GM06990 (cell line): ENCODE results near the gene YJU2.

ENCODE experiments used
- DNase-seq: peaks from one replicate; pipeline ENCODE4 v3.0.0-alpha.2; 2011; ENCODE audit not compliant: insufficient read length; ENCODE audit errors: extremely low read depth
- H3K27me3 ChIP-seq: replicated peaks from 2 replicates; pipeline ENCODE4 v1.6.0; 2011; ENCODE audit warnings: low read length; ENCODE audit not compliant: control insufficient read depth, insufficient read depth
- H3K36me3 ChIP-seq: 2 replicates; pipeline ENCODE4 v1.5.1; 2011; ENCODE audit warnings: low read length; ENCODE audit not compliant: control insufficient read depth, insufficient read depth
- H3K4me3 ChIP-seq: replicated peaks from 2 replicates; pipeline ENCODE4 v1.5.1; 2011; ENCODE audit warnings: low read depth, mild to moderate bottlenecking, control low read depth, low read length
- CTCF ChIP-seq: IDR thresholded peaks from 2 replicates; pipeline ENCODE4 v1.5.1; 2011; ENCODE audit warnings: low read length, control low read depth, mild to moderate bottlenecking, inconsistent platforms; ENCODE audit not compliant: insufficient read depth, poor library complexity, severe bottlenecking

Gene YJU2

GRCh38 chr19:4298810-4299550, 52.1 kb downstream of the YJU2 start:
- no peak for TF ChIP-seq CTCF
- DNase-seq = no peak
- Histone ChIP-seq H3K4me3 (no peak overlapping the region), H3K27me3 (no peaks in the 10 kb centered on the region; the same call in 1 of the 2 replicates), H3K36me3 (no peaks in the 10 kb centered on the region)

GRCh38 chr19:4300589-4300988, 53.7 kb downstream of the YJU2 start:
- Histone ChIP-seq H3K36me3 (no peaks in the 10 kb centered on the region), H3K4me3 (no peak overlapping the region), H3K27me3 (no peaks in the 10 kb centered on the region; the same call in 1 of the 2 replicates)
- TF ChIP-seq CTCF = no peak
- DNase-seq = no peak

- Histone ChIP-seq H3K36me3 (no peaks in the 10 kb centered on the region), H3K4me3 (no peak overlapping the region), H3K27me3 (no peaks in the 10 kb centered on the region)
- TF ChIP-seq CTCF = no peak
- no peak for DNase-seq
Measured at GRCh38 chr19:4301590-4302242, 54.8 kb downstream of the YJU2 start.

- DNase-seq = no peak
- TF ChIP-seq CTCF = no peak
- Histone ChIP-seq H3K4me3 (no peak within 1 kb of the TSS), H3K27me3 (no peaks in the 10 kb centered on the region), H3K36me3 (no peaks in the 10 kb centered on the region)
Measured at GRCh38 chr19:4302243-4302640, 55.4 kb downstream of the YJU2 start, which contains the start of gene TMIGD2. TSS of gene TMIGD2 (minus strand) at chr19:4302389. CDS start at chr19:4302385, 4 bp downstream.

- no peak for DNase-seq
- no peaks in the 10 kb centered on the region for H3K36me3 ChIP-seq
- no peak overlapping the region for H3K4me3 ChIP-seq
- TF ChIP-seq CTCF = no peak
- no peaks in the 10 kb centered on the region for H3K27me3 ChIP-seq
Measured at GRCh38 chr19:4303819-4304537, 57.1 kb downstream of the YJU2 start.
